Activated naive CD8-positive, alpha-beta T cell treated with anti-CD3 and anti-CD28 coated beads for 36 hours (primary cell): ENCODE measurements around the gene TNF. TPM values are rescaled to one million over a fixed set of nuclear protein-coding genes. Genes with fewer than 3 reads are reported as not detected.

ENCODE experiments used
- DNase-seq: peaks from one replicate; pipeline ENCODE4 v3.0.0; 2021
- H3K27ac Mint-ChIP-seq: one replicate; pipeline ENCODE4 v1.8.0; 2022; ENCODE audit warnings: mild to moderate bottlenecking, moderate library complexity, mixed read lengths
- H3K27me3 Mint-ChIP-seq: one replicate; pipeline ENCODE4 v1.8.0; 2022; ENCODE audit warnings: mild to moderate bottlenecking, mixed read lengths
- H3K36me3 Mint-ChIP-seq: one replicate; pipeline ENCODE4 v1.8.0; 2021; ENCODE audit warnings: mild to moderate bottlenecking, mixed read lengths
- H3K4me1 Mint-ChIP-seq: one replicate; pipeline ENCODE4 v1.8.0; 2021; ENCODE audit warnings: mixed read lengths
- H3K4me3 Mint-ChIP-seq: one replicate; pipeline ENCODE4 v1.8.0; 2022; ENCODE audit warnings: mild to moderate bottlenecking, moderate library complexity, mixed read lengths
- H3K9me3 Mint-ChIP-seq: one replicate; pipeline ENCODE4 v1.8.0; 2022; ENCODE audit warnings: mixed read lengths
- total RNA-seq, 2 experiments: library from RNA; stranded (reverse); gene quantifications; one replicate each; pipeline ENCODE4 v1.2.3, GENCODE V29; 2021

Gene TNF
- total RNA-seq, 2 experiments from 2014 or later = 114 to 115 TPM

DNA sequence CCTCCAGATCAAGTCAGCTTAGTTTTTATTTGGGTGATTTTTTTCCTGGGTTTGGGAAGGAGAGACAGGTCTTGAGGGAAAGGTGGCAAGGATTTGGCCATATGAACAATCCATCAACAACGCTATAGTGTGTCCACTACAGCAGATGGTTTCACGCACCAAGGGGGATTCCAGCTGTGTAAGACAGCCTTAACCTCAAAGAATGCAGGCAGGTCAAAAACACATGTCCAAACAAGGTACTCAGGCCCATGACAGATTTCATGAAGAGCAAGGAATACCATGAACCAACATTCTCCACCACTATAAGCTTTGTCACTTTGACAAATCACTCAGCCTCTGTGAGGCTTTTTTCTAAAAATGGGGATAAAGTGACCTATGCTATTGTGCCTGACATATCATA, 41.6 kb downstream of the TNF start:
- Mint-ChIP-seq H3K36me3 (peaks cover 32% of the 10 kb centered on the region), H3K4me3 (peak overlapping the region; percentile 90), H3K27me3 (peaks cover 4% of the 10 kb centered on the region), H3K9me3 (no peaks in the 10 kb centered on the region), H3K27ac (peak overlapping the region; percentile 92), H3K4me1 (peaks cover 39% of the 10 kb centered on the region)
- no peak for DNase-seq

GRCh38 chr6:31619805-31620585, 44.6 kb downstream of the TNF start:
- Mint-ChIP-seq H3K27me3 (peaks cover 4% of the 10 kb centered on the region), H3K4me1 (peaks cover 43% of the 10 kb centered on the region), H3K4me3 (peak overlapping the region; percentile 85), H3K36me3 (peaks cover 54% of the 10 kb centered on the region), H3K9me3 (no peaks in the 10 kb centered on the region), H3K27ac (peak overlapping the region; percentile 97)
- DNase-seq = peak; percentile 98

GRCh38 chr6:31620586-31621319, 45.4 kb downstream of the TNF start, which contains the start of gene PRRC2A:
PRRC2A (plus strand) TSS chr6:31620715; CDS start chr6:31622790, 2,075 bp downstream.
- Mint-ChIP-seq H3K27ac (peak within 1 kb of the TSS; percentile 97), H3K4me3 (peak within 1 kb of the TSS; percentile 85), H3K4me1 (peaks cover 35% of the 10 kb centered on the region), H3K36me3 (peaks cover 60% of the 10 kb centered on the region), H3K27me3 (peaks cover 4% of the 10 kb centered on the region), H3K9me3 (no peaks in the 10 kb centered on the region)
- DNase-seq = no peak

- Mint-ChIP-seq H3K36me3 (peaks cover 61% of the 10 kb centered on the region), H3K4me1 (peaks cover 31% of the 10 kb centered on the region), H3K4me3 (peak overlapping the region; percentile 85), H3K27ac (peak overlapping the region; percentile 97), H3K9me3 (no peaks in the 10 kb centered on the region), H3K27me3 (peaks cover 4% of the 10 kb centered on the region)
- DNase-seq = no peak
These were observed 46.1 kb downstream of the TNF start for GRCh38 chr6:31621320-31621939.

- Mint-ChIP-seq H3K4me1 (peaks cover 26% of the 10 kb centered on the region), H3K27ac (peak overlapping the region; percentile 97), H3K36me3 (peaks cover 59% of the 10 kb centered on the region), H3K9me3 (no peaks in the 10 kb centered on the region), H3K4me3 (peak overlapping the region; percentile 85), H3K27me3 (peaks cover 4% of the 10 kb centered on the region)
- DNase-seq = no peak
These were observed 46.6 kb downstream of the TNF start for GRCh38 chr6:31621991-31622390.

- peak overlapping the region; percentile 97 for H3K27ac Mint-ChIP-seq
- H3K36me3 Mint-ChIP-seq = peaks cover 65% of the 10 kb centered on the region
- DNase-seq = no peak
- H3K27me3 Mint-ChIP-seq = peaks cover 4% of the 10 kb centered on the region
- peak overlapping the region; percentile 85 for H3K4me3 Mint-ChIP-seq
- peaks cover 23% of the 10 kb centered on the region for H3K4me1 Mint-ChIP-seq
- no peaks in the 10 kb centered on the region for H3K9me3 Mint-ChIP-seq
These were observed 47.3 kb downstream of the TNF start for GRCh38 chr6:31622684-31623091.

DNA sequence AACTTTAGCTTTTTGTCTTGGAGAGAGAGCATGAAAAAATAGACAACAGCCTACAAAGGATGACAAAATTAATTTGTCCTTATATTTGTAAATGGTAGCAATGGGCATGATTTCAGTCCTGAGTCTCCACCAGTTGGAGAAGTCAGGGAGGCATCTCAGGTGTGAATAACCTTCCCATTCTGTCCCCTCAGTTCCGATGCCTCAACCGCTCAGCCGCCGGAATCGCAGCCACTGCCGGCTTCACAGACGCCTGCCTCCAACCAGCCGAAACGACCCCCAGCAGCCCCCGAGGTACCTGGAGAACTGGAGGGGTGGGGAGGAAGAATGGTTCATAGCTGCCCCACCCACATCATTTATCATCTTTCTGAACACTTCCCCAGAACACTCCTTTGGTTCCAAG, 48.7 kb downstream of the TNF start:
- peaks cover 64% of the 10 kb centered on the region for H3K36me3 Mint-ChIP-seq
- H3K9me3 Mint-ChIP-seq = no peaks in the 10 kb centered on the region
- peak overlapping the region; percentile 17 for H3K27ac Mint-ChIP-seq
- DNase-seq = no peak
- H3K27me3 Mint-ChIP-seq = peaks cover 4% of the 10 kb centered on the region
- H3K4me1 Mint-ChIP-seq = peaks cover 18% of the 10 kb centered on the region
- H3K4me3 Mint-ChIP-seq = no peak overlapping the region

- DNase-seq = no peak
- H3K9me3 Mint-ChIP-seq = no peaks in the 10 kb centered on the region
- no peak overlapping the region for H3K4me3 Mint-ChIP-seq
- H3K4me1 Mint-ChIP-seq = peaks cover 16% of the 10 kb centered on the region
- peak overlapping the region; percentile 43 for H3K27ac Mint-ChIP-seq
- H3K27me3 Mint-ChIP-seq = no peaks in the 10 kb centered on the region
- H3K36me3 Mint-ChIP-seq = peaks cover 69% of the 10 kb centered on the region
These were observed 51.6 kb downstream of the TNF start for GRCh38 chr6:31626952-31627351.

DNA sequence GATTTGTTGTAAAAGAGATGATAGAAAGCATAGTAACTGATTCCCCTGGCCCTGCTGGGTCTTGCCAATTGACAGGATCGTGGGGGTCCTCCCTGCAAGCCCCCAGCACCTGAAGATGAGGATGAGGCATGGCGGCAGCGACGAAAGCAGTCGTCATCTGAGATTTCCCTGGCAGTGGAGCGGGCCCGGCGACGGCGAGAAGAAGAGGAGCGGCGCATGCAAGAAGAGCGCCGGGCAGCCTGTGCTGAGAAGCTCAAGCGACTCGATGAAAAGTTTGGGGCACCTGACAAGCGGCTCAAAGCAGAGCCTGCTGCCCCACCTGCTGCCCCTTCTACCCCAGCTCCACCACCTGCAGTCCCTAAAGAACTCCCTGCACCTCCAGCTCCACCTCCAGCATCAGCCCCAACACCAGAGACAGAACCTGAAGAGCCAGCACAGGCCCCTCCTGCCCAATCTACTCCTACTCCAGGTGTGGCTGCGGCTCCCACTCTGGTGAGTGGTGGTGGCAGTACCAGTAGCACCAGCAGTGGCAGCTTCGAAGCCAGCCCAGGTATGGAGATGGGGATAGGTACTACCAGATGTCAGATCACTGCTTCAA, 52.4 kb downstream of the TNF start:
- peaks cover 8% of the 10 kb centered on the region for H3K4me1 Mint-ChIP-seq
- H3K36me3 Mint-ChIP-seq = peaks cover 62% of the 10 kb centered on the region
- H3K27me3 Mint-ChIP-seq = no peaks in the 10 kb centered on the region
- H3K4me3 Mint-ChIP-seq = no peak overlapping the region
- peak overlapping the region; percentile 50 for H3K27ac Mint-ChIP-seq
- DNase-seq = no peak
- H3K9me3 Mint-ChIP-seq = no peaks in the 10 kb centered on the region

Other genes with a start within 250 kb of the TNF start
- gene HLA-B, start 218.4 kb upstream of the TNF start, total RNA-seq = 1,000 to 10,000 TPM; 2,753 to 2,773 TPM
- gene MICA, start 172.0 kb upstream of the TNF start, total RNA-seq = 10 to 100 TPM; 10.5 to 11.3 TPM
- gene MICB, start 77.4 kb upstream of the TNF start, total RNA-seq = 10 to 100 TPM; 17.7 to 18.5 TPM
- not detected for gene MCCD1, start 46.6 kb upstream of the TNF start, total RNA-seq
- gene DDX39B, start 33.6 kb upstream of the TNF start, total RNA-seq = 100 to 1,000 TPM; 570 to 580 TPM
- gene ATP6V1G2, start 29.0 kb upstream of the TNF start, total RNA-seq = 1 to 10 TPM; 1.0 to 1.5 TPM
- 10 to 100 TPM; 10.6 TPM for gene NFKBIL1, start 28.0 kb upstream of the TNF start, total RNA-seq
- 100 to 1,000 TPM; 328 to 335 TPM for gene LTA, start 3.3 kb upstream of the TNF start, total RNA-seq
- 100 to 1,000 TPM; 273 TPM for gene LTB, start 6.9 kb downstream of the TNF start, total RNA-seq
- gene LST1, start 10.7 kb downstream of the TNF start, total RNA-seq = 10 to 100 TPM; 29.1 TPM
- gene NCR3, start 17.4 kb downstream of the TNF start, total RNA-seq = 10 to 100 TPM; 28.7 to 31.2 TPM
- 100 to 1,000 TPM; 150 to 157 TPM for gene AIF1, start 39.7 kb downstream of the TNF start, total RNA-seq
- 100 to 1,000 TPM; 244 to 252 TPM for gene PRRC2A, start 45.1 kb downstream of the TNF start, total RNA-seq
- gene BAG6, start 77.1 kb downstream of the TNF start, total RNA-seq = 100 to 1,000 TPM; 244 to 246 TPM
- 1 to 10 TPM; 5.1 to 5.7 TPM for gene APOM, start 80.3 kb downstream of the TNF start, total RNA-seq
- 10 to 100 TPM; 10.8 to 11.1 TPM for gene C6orf47, start 85.2 kb downstream of the TNF start, total RNA-seq
- 10 to 100 TPM; 33.3 to 37.0 TPM for gene GPANK1, start 89.4 kb downstream of the TNF start, total RNA-seq
- 100 to 1,000 TPM; 297 to 307 TPM for gene CSNK2B, start 90.5 kb downstream of the TNF start, total RNA-seq
- gene LY6G5B, start 94.4 kb downstream of the TNF start, total RNA-seq = 10 to 100 TPM; 17.6 to 21.4 TPM
- gene LY6G5C, start 105.5 kb downstream of the TNF start, total RNA-seq = 1 to 10 TPM; 2.3 to 2.4 TPM
- gene ABHD16A, start 127.8 kb downstream of the TNF start, total RNA-seq = 10 to 100 TPM; 33.3 to 35.8 TPM
- not detected for gene LY6G6F, start 131.3 kb downstream of the TNF start, total RNA-seq
- not detected for gene LY6G6D, start 139.8 kb downstream of the TNF start, total RNA-seq
- not detected for gene LY6G6C, start 146.2 kb downstream of the TNF start, total RNA-seq
- gene MPIG6B, start 147.8 kb downstream of the TNF start, total RNA-seq = under 1 TPM; 0.16 to 0.56 TPM
- gene DDAH2, start 153.7 kb downstream of the TNF start, total RNA-seq = 1 to 10 TPM; 3.5 to 3.8 TPM
- 100 to 1,000 TPM; 328 to 329 TPM for gene CLIC1, start 161.0 kb downstream of the TNF start, total RNA-seq
- 10 to 100 TPM; 48.1 to 53.4 TPM for gene MSH5, start 164.4 kb downstream of the TNF start, total RNA-seq
- 1 to 10 TPM; 7.6 to 9.5 TPM for gene SAPCD1, start 187.1 kb downstream of the TNF start, total RNA-seq
- gene VWA7, start 201.8 kb downstream of the TNF start, total RNA-seq = 1 to 10 TPM; 1.6 to 1.7 TPM
- 100 to 1,000 TPM; 176 to 181 TPM for gene VARS1, start 220.2 kb downstream of the TNF start, total RNA-seq
- gene LSM2, start 231.4 kb downstream of the TNF start, total RNA-seq = 100 to 1,000 TPM; 145 TPM
- gene HSPA1L, start 239.7 kb downstream of the TNF start, total RNA-seq = 1 to 10 TPM; 1.2 to 1.5 TPM
- 10 to 100 TPM; 24.3 to 24.8 TPM for gene HSPA1A, start 240.0 kb downstream of the TNF start, total RNA-seq